Measurements from ENCODE around the gene GRID1. TPM values are rescaled to one million over a fixed set of nuclear protein-coding genes. Genes with fewer than 3 reads are reported as not detected.
"Not testable (repeated sequence)": the region's sequence is repeated elsewhere in the genome, so short reads cannot be mapped to it uniquely, and the experiment has no call there.

GRID1 gene
- total RNA-seq, 3 donors from 2014 or later = 2.3 to 8.5 (median 5.9) TPM

GRCh38 chr10:86245015-86245394 is 121.6 kb downstream of the GRID1 start:
- Histone ChIP-seq H3K36me3 (no peaks in the 10 kb centered on the region), H3K9me3 (no peaks in the 10 kb centered on the region), H3K4me1 (no peaks in the 10 kb centered on the region), H3K4me3 (no peak overlapping the region), H3K27ac (no peak overlapping the region), H3K27me3 (no peaks in the 10 kb centered on the region)
- intact Hi-C loops (cut with DNase I; ENCODE audit: low total_unique reads) = loop anchor here (10.0 kb wide), 1 partner anchor 490 kb away; no protein-coding TSS in a partner anchor
- no peak for DNase-seq (ENCODE audit: low spot score in 2 of 2)
- TF ChIP-seq CTCF (IDR thresholded peaks at IDR 0.05) = no peak
- TF ChIP-seq POLR2A (IDR thresholded peaks at IDR 0.05) = no peak
- no peak for TF ChIP-seq POLR2AphosphoS5 (IDR thresholded peaks at IDR 0.05)

DNA sequence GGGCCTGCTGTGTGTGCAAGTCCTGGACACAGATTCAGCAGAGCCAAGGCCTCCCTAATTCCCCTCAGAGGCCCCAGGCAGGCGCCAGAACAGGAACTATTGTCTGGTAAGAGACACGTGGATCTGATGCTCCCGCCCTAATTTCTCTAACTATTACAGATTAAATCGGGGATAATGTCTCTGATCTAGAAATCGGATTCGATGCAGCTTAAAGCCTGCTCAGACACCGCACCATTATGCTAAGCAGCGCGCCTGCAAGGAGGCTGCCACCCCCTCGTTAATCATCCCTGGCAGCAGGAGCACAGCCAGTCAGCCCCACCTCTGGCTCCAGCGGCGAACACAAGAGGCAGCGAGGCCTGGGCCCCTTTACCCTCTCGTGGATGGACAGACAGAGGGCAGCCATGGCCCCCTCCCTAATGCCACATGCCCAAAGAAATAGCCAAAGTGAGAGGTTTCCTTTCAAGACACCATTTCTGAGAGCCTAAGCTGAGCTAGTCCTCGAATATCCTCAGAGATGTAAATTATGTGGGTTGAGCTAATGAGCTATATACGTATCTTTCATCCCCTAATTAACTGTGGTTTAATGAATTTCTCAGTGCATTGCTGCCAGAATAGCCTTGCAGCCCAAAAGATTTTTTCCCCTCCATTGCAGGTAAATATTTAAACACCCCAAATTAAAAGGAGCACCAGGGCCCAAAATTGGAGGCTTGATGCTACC is 122.1 kb downstream of the GRID1 start:
- H3K9me3 ChIP-seq = no peaks in the 10 kb centered on the region
- H3K27me3 ChIP-seq = no peaks in the 10 kb centered on the region
- H3K27ac ChIP-seq = no peak overlapping the region
- no peak for DNase-seq (ENCODE audit: low spot score in 2 of 2)
- no peaks in the 10 kb centered on the region for H3K4me1 ChIP-seq
- H3K36me3 ChIP-seq = no peaks in the 10 kb centered on the region
- intact Hi-C loops (cut with DNase I; ENCODE audit: low total_unique reads) = loop anchor here (10.0 kb wide), 1 partner anchor 490 kb away; no protein-coding TSS in a partner anchor
- H3K4me3 ChIP-seq = no peak overlapping the region
- TF ChIP-seq POLR2A (IDR thresholded peaks at IDR 0.05) (no peak), POLR2AphosphoS5 (IDR thresholded peaks at IDR 0.05) (no peak), CTCF (IDR thresholded peaks at IDR 0.05) (no peak)

GRCh38 chr10:86243651-86244155 is 122.9 kb downstream of the GRID1 start:
- Histone ChIP-seq H3K9me3 (peaks cover 0 to 4% of the 10 kb centered on the region in 2 donors), H3K27ac (no peak overlapping the region), H3K4me1 (no peaks in the 10 kb centered on the region), H3K27me3 (no peaks in the 10 kb centered on the region), H3K4me3 (no peak overlapping the region), H3K36me3 (no peaks in the 10 kb centered on the region)
- intact Hi-C loops (cut with DNase I; ENCODE audit: low total_unique reads) = loop anchor here (10.0 kb wide), 1 partner anchor 489 kb away; no protein-coding TSS in a partner anchor
- TF ChIP-seq POLR2AphosphoS5 (IDR thresholded peaks at IDR 0.05) = no peak
- TF ChIP-seq POLR2A (IDR thresholded peaks at IDR 0.05) = no peak
- no peak for TF ChIP-seq CTCF (IDR thresholded peaks at IDR 0.05)
- DNase-seq (ENCODE audit: low spot score in 2 of 2) = no peak

- Histone ChIP-seq H3K27ac (no peak overlapping the region), H3K9me3 (peaks cover 0 to 13% of the 10 kb centered on the region in 2 donors), H3K27me3 (no peaks in the 10 kb centered on the region), H3K4me1 (no peaks in the 10 kb centered on the region), H3K4me3 (no peak overlapping the region), H3K36me3 (no peaks in the 10 kb centered on the region)
- TF ChIP-seq CTCF (IDR thresholded peaks at IDR 0.05) = no peak
- no peak for TF ChIP-seq POLR2A (IDR thresholded peaks at IDR 0.05)
- no peak for TF ChIP-seq POLR2AphosphoS5 (IDR thresholded peaks at IDR 0.05)
- intact Hi-C loops (cut with DNase I; ENCODE audit: low total_unique reads) = loop anchor here (10.0 kb wide), 1 partner anchor 488 kb away; no protein-coding TSS in a partner anchor
- no peak for DNase-seq (ENCODE audit: low spot score in 2 of 2)
Measured at GRCh38 chr10:86242761-86243160, 123.8 kb downstream of the GRID1 start.

DNA sequence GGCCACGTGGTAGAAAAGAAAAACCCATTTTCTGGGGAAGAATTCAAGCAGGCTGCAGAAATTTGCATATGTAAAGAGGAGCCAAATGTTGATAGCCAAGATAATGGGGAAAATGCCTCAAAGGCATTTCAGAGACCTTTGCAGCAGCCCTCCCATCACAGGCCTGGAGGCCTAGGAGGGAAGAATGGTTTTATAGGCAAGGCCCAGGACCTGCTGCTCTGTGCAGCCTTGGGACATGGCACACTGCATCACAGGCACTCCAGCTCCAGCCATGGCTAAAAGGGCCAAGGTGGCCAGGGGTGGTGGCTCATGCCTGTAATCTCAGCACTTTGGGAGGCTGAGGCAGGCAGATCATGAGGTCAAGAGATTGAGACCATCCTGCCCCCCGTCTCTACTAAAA is 128.5 kb downstream of the GRID1 start:
- H3K4me3 ChIP-seq; H3K27ac ChIP-seq; H3K4me1 ChIP-seq; intact Hi-C loops (cut with DNase I; ENCODE audit: low total_unique reads); H3K36me3 ChIP-seq; H3K27me3 ChIP-seq; DNase-seq (ENCODE audit: low spot score in 2 of 2): not testable (repeated sequence)
- H3K9me3 ChIP-seq = peaks cover 0 to 15% of the 10 kb centered on the region in 2 donors

Measured in breast epithelium (tissue), 4 donors.